Measurements from ENCODE around the gene STARD3. TPM values are rescaled to one million over a fixed set of nuclear protein-coding genes. Genes with fewer than 3 reads are reported as not detected.
"Not testable (repeated sequence)": the region's sequence is repeated elsewhere in the genome, so short reads cannot be mapped to it uniquely, and the experiment has no call there.

Gene STARD3
- polyA plus RNA-seq (ENCODE audit: insufficient read length in 4 of 4): 10 to 100 TPM; 44.2 to 57.8 (median 47.0) TPM

- DNase-seq (ENCODE audit: low read depth in 4 of 4, low spot score in 2 of 4): peak in 3 of 4 donors; percentile 70 to 85 (median 80)
Measured at GRCh38 chr17:39636927-39637736, at the start of gene STARD3. Gene STARD3 (plus strand): TSS chr17:39637144. CDS start chr17:39653532, 16,388 bp downstream.

GRCh38 chr17:39590180-39590579 is 46.8 kb upstream of the STARD3 start:
- DNase-seq (ENCODE audit: low read depth in 4 of 4, low spot score in 2 of 4): not testable (repeated sequence)

GRCh38 chr17:39591958-39592954 is 44.7 kb upstream of the STARD3 start:
- DNase-seq (ENCODE audit: low read depth in 4 of 4, low spot score in 2 of 4): peak; percentile 50 to 82 (median 61)

- no peak for DNase-seq (ENCODE audit: low read depth in 4 of 4, low spot score in 2 of 4)
Measured at GRCh38 chr17:39593371-39593770, 43.6 kb upstream of the STARD3 start.

DNA sequence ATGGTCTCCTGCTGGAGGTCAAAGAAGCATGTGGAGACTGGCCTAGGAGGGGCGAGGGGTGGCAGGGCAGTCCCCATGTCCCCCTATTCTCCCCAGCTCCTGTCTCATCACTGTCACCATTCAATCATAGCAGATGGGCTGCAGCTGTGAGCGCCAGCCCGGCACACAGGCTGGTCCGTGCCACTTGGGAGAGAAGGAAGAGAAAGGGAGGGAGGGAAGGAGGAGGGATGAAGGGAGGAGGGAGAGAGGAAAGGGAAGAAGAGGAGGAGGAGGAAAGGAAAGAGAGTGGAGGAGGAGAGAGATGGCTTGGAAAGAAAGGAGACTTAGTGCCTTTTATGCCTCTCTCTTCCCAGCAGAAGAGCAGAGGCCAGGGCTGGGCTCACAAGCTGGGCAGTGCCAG is 41.6 kb upstream of the STARD3 start:
- no peak for DNase-seq (ENCODE audit: low read depth in 4 of 4, low spot score in 2 of 4)

GRCh38 chr17:39595928-39596510 is 40.9 kb upstream of the STARD3 start:
- DNase-seq (ENCODE audit: low read depth in 4 of 4, low spot score in 2 of 4): no peak

GRCh38 chr17:39596543-39597267 is 40.2 kb upstream of the STARD3 start:
- DNase-seq (ENCODE audit: low read depth in 4 of 4, low spot score in 2 of 4): no peak

GRCh38 chr17:39597372-39598046 is 39.4 kb upstream of the STARD3 start:
- no peak for DNase-seq (ENCODE audit: low read depth in 4 of 4, low spot score in 2 of 4)

- no peak for DNase-seq (ENCODE audit: low read depth in 4 of 4, low spot score in 2 of 4)
Measured at GRCh38 chr17:39598047-39598481, 38.9 kb upstream of the STARD3 start.

- no peak for DNase-seq (ENCODE audit: low read depth in 4 of 4, low spot score in 2 of 4)
Measured at GRCh38 chr17:39598630-39599003, 38.3 kb upstream of the STARD3 start.

DNA sequence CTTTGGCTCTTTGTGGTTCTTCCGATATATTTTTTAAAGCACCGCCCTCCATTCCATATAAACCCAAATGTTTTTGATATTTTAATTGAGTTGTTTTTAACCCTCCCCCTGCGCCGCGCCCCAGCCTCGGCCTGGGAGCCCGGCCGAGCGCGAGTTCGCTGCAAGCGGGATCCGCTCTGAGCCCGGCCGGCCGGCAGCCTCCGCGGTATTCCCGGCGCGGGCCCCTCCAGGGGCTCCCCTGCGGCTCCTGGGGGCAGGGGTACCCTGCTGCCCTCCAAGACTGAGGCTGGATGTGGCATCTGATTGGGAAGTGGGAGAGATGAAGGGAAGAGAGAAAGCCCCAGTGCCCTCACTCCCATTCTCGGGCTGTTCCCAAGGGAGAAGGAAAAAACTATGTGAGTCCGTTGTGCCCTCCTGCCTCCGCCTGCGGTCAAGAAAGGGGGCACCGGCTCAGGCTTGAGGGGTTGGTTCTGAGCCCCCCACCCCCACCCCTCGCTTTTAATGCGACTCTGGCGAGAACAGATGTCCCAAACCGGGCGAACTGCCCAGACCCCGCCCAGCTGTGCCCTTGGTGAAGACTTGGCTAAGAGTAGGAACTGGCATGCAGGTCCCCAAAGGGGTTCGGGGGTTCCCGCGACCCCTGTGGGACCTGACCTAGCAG is 37.8 kb upstream of the STARD3 start:
- DNase-seq (ENCODE audit: low read depth in 4 of 4, low spot score in 2 of 4): no peak

DNA sequence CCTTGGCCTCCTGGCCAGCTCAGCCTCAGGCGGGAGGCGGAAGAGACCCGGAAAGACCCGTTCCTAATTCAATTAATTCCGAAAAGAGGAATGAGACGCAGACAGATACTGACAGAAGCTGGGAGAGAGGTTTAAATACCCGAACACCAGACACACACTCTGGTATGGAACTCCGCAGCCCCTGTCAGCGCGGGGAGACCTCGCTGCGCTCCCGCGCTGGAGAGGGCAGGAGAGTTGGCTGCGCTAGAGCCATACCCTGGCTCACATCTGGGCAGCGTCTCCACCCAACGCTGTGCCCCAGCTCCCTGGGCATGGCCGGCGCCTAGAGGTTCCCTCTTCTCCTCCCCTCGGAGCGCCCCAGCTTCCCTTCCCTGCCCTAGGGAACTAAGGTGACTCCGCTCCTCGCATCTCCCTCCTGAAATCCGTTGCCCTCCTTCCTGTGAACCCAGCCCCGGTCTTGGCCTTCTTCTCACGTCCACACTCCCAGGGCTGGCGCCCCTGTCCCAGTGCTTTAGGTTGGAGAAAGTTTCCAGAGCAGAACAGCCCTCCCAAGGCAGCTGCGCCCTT is 37.2 kb upstream of the STARD3 start:
- no peak for DNase-seq (ENCODE audit: low read depth in 4 of 4, low spot score in 2 of 4)

GRCh38 chr17:39600288-39600996 is 36.5 kb upstream of the STARD3 start:
- no peak for DNase-seq (ENCODE audit: low read depth in 4 of 4, low spot score in 2 of 4)

- no peak for DNase-seq (ENCODE audit: low read depth in 4 of 4, low spot score in 2 of 4)
Measured at GRCh38 chr17:39600997-39601597, 35.8 kb upstream of the STARD3 start.

DNA sequence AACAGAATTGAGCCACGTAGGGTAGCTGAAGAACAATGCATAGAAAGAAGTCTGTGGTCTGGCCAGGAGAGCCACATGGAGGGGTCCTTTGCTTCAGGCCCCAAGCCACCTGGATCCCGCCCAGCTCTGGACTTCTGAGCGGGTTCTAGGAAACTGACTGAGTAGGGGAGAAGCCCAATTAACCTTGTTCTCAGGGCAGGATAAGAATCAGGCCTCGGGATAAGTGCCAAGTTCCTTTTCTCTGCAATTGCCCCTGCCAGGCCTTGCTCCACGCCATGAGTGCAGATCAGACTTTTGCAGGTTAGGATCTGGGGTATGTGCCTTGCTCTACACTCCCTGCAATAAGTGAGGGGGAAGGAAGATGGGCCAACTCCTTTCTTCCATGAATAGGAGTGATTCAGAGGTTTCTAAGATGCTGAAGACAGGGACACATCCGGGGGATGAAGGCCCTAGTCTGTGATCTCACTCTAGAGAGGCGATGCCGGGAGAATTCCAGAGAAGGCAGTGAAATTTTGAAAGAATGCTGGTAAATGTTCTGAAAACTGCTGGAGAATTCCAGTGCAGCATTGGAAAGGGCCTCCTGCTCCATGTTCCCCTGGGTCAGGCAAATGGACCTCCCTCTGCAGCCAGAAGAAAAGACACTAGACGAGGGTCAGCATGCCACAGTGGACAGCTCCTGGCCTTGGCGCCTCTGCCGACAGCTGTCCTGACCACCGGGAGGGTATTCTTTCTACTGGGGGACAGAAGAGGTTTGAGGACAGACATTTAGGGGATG is 35.0 kb upstream of the STARD3 start:
- DNase-seq (ENCODE audit: low read depth in 4 of 4, low spot score in 2 of 4): no peak

- no peak for DNase-seq (ENCODE audit: low read depth in 4 of 4, low spot score in 2 of 4)
Measured at GRCh38 chr17:39602533-39603303, 34.2 kb upstream of the STARD3 start.

Data from left renal cortex interstitium (tissue), 4 donors.